ENCODE data around the gene CEMP1.

DNA sequence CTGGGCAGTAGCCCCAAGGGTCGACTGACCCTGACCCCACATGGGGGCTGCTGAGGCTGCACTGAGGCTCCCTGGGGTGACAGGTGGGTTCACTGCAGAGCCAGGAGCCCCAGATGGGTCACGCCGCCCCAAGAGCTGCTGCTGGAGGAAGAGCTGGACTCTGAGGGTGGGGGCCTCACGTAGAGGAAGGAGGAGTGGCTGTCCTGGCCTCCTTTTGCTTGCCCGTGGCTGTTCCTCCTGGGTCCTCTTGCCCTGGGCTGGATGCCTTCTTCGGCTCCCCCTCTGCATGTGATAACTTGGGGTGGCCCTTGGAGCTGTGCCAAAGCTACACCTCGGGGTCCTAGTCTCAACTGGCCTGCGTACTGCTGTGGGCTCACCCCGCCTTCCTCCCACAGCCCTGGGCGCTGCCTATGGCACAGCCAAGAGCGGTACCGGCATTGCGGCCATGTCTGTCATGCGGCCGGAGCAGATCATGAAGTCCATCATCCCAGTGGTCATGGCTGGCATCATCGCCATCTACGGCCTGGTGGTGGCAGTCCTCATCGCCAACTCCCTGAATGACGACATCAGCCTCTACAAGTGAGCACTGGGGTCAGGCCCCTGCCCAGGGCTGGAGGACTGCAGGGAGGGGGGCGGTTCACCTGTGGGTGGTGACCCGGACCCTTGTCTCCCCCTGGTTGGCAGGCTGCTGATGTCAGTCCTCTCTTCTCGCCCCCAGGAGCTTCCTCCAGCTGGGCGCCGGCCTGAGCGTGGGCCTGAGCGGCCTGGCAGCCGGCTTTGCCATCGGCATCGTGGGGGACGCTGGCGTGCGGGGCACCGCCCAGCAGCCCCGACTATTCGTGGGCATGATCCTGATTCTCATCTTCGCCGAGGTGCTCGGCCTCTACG, 12.1 kb downstream of the CEMP1 start:
- TF ChIP-seq, protein P1, sequence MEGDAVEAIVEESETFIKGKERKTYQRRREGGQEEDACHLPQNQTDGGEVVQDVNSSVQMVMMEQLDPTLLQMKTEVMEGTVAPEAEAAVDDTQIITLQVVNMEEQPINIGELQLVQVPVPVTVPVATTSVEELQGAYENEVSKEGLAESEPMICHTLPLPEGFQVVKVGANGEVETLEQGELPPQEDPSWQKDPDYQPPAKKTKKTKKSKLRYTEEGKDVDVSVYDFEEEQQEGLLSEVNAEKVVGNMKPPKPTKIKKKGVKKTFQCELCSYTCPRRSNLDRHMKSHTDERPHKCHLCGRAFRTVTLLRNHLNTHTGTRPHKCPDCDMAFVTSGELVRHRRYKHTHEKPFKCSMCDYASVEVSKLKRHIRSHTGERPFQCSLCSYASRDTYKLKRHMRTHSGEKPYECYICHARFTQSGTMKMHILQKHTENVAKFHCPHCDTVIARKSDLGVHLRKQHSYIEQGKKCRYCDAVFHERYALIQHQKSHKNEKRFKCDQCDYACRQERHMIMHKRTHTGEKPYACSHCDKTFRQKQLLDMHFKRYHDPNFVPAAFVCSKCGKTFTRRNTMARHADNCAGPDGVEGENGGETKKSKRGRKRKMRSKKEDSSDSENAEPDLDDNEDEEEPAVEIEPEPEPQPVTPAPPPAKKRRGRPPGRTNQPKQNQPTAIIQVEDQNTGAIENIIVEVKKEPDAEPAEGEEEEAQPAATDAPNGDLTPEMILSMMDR (IDR thresholded peaks at IDR 0.05) = no peak
- TF ChIP-seq POLR2A (IDR thresholded peaks at IDR 0.05) = no peak

All from thyroid gland (tissue), 4 donors.